Measurements from ENCODE around the gene FGD6. TPM values are rescaled to one million over a fixed set of nuclear protein-coding genes. Genes with fewer than 3 reads are reported as not detected.

The FGD6 gene
- total and polyA plus RNA-seq, 11 donors: 2.8 to 29.1 (median 18.5) TPM

- H3K9me3 ChIP-seq: no peaks in the 10 kb centered on the region
- H3K4me1 ChIP-seq: peaks cover 0 to 24% (median 7%) of the 10 kb centered on the region in 12 donors
- H3K36me3 ChIP-seq: peaks cover 0 to 3% (median 0%) of the 10 kb centered on the region in 9 donors
- DNase-seq (no peak), ATAC-seq (no peak)
- H3K4me3 ChIP-seq: no peak overlapping the region
- H3K27me3 ChIP-seq: no peaks in the 10 kb centered on the region
- TF ChIP-seq CTCF (IDR thresholded peaks at IDR 0.05) (no peak), POLR2A (IDR thresholded peaks at IDR 0.05) (no peak)
- intact Hi-C loops (cut with DNase I): no loop called here
- H3K27ac ChIP-seq: peak overlapping the region in 1 of 12 donors; percentile 88
- 65 to 73% (median 72%) methylated on average over 5 of the region's 5 CpGs for WGBS, 4 donors
Observed at GRCh38 chr12:95074766-95075165, 142.5 kb downstream of the FGD6 start.

GRCh38 chr12:95073698-95074520 is 143.4 kb downstream of the FGD6 start:
- no peaks in the 10 kb centered on the region for H3K27me3 ChIP-seq
- WGBS, 4 donors: 61 to 62% (median 62%) methylated on average over 23 of the region's 23 CpGs
- H3K27ac ChIP-seq: peak overlapping the region in 6 of 12 donors; percentile 88 to 98 (median 94)
- peak overlapping the region in 11 of 12 donors; percentile 72 to 100 (median 98) for H3K4me3 ChIP-seq
- H3K9me3 ChIP-seq: no peaks in the 10 kb centered on the region
- DNase-seq (no peak), ATAC-seq (no peak)
- peaks cover 0 to 24% (median 9%) of the 10 kb centered on the region in 12 donors for H3K4me1 ChIP-seq
- peaks cover 0 to 4% (median 0%) of the 10 kb centered on the region in 9 donors for H3K36me3 ChIP-seq
- TF ChIP-seq CTCF (IDR thresholded peaks at IDR 0.05): peak in 11 of 12 donors; percentile 75 to 95 (median 83)
- TF ChIP-seq POLR2A (IDR thresholded peaks at IDR 0.05): no peak
- intact Hi-C loops (cut with DNase I): no loop called here

- DNase-seq (peak; percentile 95 to 96 (median 96)), ATAC-seq (peak; percentile 96 to 98 (median 98))
- Histone ChIP-seq H3K27me3 (no peaks in the 10 kb centered on the region), H3K36me3 (peaks cover 0 to 4% (median 0%) of the 10 kb centered on the region in 9 donors), H3K27ac (peak within 1 kb of the TSS; percentile 77 to 98 (median 92)), H3K4me3 (peak within 1 kb of the TSS; percentile 72 to 100 (median 97)), H3K9me3 (no peaks in the 10 kb centered on the region), H3K4me1 (peaks cover 0 to 24% (median 10%) of the 10 kb centered on the region in 12 donors)
- intact Hi-C loops (cut with DNase I): no loop called here
- WGBS, 4 donors: 0 to 1% (median 0%) methylated on average over 38 to 99 of the region's 99 CpGs
- TF ChIP-seq CTCF (IDR thresholded peaks at IDR 0.05): peak in 1 of 12 donors; percentile 87
- peak in 1 of 2 donors; percentile 57 for TF ChIP-seq POLR2A (IDR thresholded peaks at IDR 0.05)
Observed at GRCh38 chr12:95072900-95073697, 144.2 kb downstream of the FGD6 start, which contains the start of gene NR2C1. TSS of gene NR2C1 (minus strand) at chr12:95073618. CDS start at chr12:95067384, 6,234 bp downstream.
